EH (cell line): Measurements from ENCODE around the gene EFNA3.

ENCODE experiments used
- DNase-seq: peaks from one replicate; pipeline ENCODE4 v3.0.0-alpha.2; 2015; ENCODE audit warnings: low read depth

The EFNA3 gene

GRCh38 chr1:155048449-155049334, 29.9 kb upstream of the EFNA3 start:
- no peak for DNase-seq

GRCh38 chr1:155049651-155050559, 28.7 kb upstream of the EFNA3 start:
- DNase-seq = peak; percentile 77

GRCh38 chr1:155050560-155051341, 27.9 kb upstream of the EFNA3 start, which contains the start of gene ADAM15:
TSS of gene ADAM15 (plus strand) at chr1:155051316. CDS start at chr1:155051387, 71 bp downstream.
- peak; percentile 73 for DNase-seq

DNA sequence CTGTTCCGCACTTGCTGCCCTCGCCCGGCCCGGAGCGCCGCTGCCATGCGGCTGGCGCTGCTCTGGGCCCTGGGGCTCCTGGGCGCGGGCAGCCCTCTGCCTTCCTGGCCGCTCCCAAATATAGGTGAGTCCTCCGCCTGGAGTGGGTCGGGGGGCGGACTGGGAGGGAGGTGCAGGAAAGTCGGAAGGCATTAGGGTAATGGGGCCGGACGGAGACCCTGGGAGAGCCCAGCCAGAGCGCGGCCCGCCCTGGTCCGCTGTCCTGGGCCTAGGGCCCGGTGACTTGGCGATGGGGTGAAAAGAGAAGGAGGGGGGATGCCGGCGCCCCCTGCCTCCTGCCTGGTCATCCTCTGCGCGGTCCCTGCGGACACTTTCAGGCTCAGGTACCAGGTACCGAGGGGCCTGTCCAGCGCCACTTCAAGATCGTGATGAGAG, 27.3 kb upstream of the EFNA3 start:
- DNase-seq = peak; percentile 15

- peak; percentile 46 for DNase-seq
Observed at GRCh38 chr1:155051777-155052398, 26.7 kb upstream of the EFNA3 start.

- DNase-seq = peak; percentile 18
Observed at GRCh38 chr1:155052439-155053395, 25.9 kb upstream of the EFNA3 start.

DNA sequence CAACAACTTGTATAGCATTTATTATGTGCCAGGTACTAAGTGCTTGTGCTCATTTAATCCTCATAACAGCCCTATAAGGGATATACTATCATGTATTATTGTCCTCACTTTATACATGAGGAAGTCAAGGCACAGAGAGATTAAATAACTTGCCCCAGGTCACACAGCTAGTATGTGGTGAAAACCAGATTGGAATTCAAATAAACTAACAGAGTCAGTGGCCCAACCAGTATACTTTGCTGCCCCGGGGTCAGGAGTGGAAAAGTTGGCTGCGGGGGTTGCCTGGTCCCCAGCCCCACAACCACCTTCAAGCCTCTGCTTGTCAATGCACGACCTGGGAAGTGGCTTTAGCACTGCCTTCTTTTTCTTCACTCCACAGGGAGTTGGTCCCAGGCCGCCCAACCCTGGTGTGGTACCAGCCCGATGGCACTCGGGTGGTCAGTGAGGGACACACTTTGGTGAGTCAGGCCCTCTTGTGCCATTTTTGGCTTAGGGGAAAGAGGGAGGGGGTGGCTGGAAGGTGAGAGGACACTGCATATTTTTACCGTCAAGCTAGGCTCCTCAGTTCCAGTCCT, 25.0 kb upstream of the EFNA3 start:
- DNase-seq = no peak

DNA sequence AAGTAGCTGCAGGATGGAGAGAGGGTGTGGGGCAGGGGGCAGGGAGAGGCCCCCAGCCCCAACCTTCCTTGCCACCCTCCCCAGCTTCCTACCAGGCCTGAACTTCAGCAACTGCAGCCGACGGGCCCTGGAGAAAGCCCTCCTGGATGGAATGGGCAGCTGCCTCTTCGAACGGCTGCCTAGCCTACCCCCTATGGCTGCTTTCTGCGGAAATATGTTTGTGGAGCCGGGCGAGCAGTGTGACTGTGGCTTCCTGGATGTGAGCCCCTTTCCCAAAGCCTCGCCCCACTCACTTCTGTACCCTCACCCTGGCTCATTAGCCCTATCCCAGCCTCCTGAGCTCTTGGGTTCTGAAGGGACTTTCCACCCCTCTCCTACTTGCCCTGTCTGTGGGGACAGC, 21.5 kb upstream of the EFNA3 start:
- DNase-seq = no peak

DNA sequence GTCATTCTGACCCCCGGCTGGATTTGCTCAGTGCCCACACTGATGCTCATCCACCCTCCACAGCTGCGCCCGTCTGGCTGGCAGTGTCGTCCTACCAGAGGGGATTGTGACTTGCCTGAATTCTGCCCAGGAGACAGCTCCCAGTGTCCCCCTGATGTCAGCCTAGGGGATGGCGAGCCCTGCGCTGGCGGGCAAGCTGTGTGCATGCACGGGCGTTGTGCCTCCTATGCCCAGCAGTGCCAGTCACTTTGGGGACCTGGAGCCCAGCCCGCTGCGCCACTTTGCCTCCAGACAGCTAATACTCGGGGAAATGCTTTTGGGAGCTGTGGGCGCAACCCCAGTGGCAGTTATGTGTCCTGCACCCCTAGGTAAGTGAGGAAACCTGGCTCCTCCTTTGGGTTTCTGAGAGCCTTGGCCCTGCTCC, 20.8 kb upstream of the EFNA3 start:
- DNase-seq = no peak

DNA sequence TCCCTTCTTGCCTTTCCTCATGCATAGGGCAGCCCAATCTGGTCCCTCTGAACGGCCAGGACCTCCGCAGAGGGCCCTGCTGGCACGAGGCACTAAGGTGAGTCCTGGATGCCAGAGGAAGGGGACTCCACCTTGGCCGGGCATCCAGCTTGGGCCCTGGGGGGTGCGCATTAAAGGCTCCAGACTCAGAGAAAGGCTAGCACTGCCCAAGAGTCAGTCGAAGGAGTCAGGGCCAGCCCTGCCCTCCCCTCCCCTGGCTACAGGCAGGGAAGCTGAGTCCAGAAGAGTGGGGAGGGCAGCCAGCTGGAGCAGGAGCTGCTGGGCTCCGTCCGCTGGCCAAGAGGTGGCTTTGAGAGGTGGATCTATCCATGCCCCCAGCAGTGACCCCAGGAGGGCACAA, 17.9 kb upstream of the EFNA3 start:
- DNase-seq = no peak

- DNase-seq = peak; percentile 78
Observed at GRCh38 chr1:155061381-155062150, 17.1 kb upstream of the EFNA3 start.

- no peak for DNase-seq
Observed at GRCh38 chr1:155062151-155062686, 16.4 kb upstream of the EFNA3 start.

DNA sequence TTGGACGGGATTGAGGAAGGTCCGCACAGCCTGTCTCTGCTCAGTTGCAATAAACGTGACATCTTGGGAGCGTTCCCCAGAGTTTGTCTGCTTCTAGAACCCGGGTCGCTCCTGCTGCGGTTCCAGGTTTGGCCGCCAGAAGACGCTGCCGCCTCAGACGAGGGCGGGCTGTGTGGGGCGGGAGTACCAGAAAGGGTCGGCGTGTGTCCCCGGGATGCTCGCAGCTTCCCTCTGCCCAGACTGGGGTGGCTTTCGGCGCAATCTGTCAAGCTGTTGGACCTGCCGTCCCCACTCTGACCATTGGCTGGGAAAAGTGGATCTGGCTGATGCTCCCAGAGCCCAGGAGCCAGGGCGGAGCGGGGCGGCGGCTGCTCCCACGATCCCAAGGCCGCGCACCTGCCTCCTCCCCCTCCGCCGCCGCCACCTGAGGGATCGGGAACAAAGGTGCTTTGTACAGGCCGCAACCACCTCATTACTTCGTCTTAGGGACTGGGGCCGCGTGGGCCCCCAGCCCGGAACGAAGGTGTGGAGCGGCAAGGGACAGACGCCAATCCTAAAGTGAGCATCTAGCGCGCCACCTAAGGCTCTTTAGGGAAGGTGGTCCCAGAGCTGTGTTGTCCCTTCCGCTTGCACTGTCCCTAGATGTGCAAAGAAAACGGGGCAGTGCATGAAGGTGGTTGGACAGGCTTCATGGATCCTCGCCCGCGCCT, 15.8 kb upstream of the EFNA3 start:
- peak; percentile 46 for DNase-seq

- DNase-seq = peak; percentile 87
Observed at GRCh38 chr1:155063550-155064110, 15.0 kb upstream of the EFNA3 start, which contains the start of gene EFNA4. TSS of gene EFNA4 (plus strand) at chr1:155063740. CDS start at chr1:155063824, 84 bp downstream.

- peak; percentile 32 for DNase-seq
Observed at GRCh38 chr1:155064111-155064831, 14.4 kb upstream of the EFNA3 start.

- DNase-seq = no peak
Observed at GRCh38 chr1:155064832-155065429, 13.7 kb upstream of the EFNA3 start.

GRCh38 chr1:155066777-155067176, 11.9 kb upstream of the EFNA3 start:
- DNase-seq = no peak
